ENCODE data around the gene ZNF70.
"Not testable (repeated sequence)": the region's sequence is repeated elsewhere in the genome, so short reads cannot be mapped to it uniquely, and the experiment has no call there.

The ZNF70 gene

DNA sequence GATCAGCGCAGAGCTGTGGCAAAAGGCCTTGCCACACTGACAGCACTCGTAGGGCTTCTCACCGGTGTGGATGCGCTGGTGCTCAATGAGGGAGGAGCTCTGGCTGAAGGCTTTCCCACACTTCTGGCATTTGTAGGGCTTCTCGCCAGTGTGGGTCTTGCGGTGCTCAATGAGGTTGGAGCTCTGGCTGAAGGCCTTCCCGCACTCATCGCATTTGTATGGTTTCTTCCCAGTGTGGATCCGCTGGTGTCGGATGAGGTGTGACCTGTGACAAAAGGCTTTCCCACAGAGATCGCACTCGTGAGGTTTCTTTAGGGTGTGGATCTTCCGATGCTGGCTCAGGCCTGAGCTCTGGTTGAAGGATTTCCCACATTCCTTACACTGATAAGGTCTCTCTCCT, 6.9 kb downstream of the ZNF70 start:
- Mint-ChIP-seq H3K4me1 (peaks cover 3% of the 10 kb centered on the region), H3K4me3 (no peak overlapping the region), H3K27me3 (no peaks in the 10 kb centered on the region), H3K9me3 (peaks cover 17% of the 10 kb centered on the region), H3K27ac (no peak overlapping the region), H3K36me3 (peaks cover 22% of the 10 kb centered on the region)
- no peak for DNase-seq
- CTCF ChIA-PET = no interaction called here

DNA sequence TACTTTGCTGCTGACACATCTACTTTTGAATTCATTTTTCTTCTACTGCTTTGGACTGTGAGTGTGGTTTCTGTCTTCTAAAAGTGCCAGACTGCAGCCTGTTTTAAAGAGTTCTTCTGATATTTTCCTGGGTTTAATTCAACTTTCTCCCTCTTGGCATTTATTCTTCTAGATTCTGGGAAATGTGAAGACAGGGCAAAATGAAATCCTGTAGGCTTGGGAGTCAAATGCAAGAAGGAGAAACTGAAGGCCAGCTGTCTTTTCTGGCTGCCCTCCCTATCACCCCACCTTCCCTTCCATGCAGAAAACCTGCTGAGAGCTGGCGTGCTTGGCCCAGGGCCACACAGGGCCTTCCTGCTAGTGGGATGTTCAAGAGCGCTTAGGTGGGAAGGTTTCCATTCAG, 7.6 kb downstream of the ZNF70 start:
- H3K27ac Mint-ChIP-seq = no peak overlapping the region
- H3K27me3 Mint-ChIP-seq = no peaks in the 10 kb centered on the region
- no peak overlapping the region for H3K4me3 Mint-ChIP-seq
- DNase-seq = no peak
- H3K4me1 Mint-ChIP-seq = peaks cover 3% of the 10 kb centered on the region
- CTCF ChIA-PET = no interaction called here
- peaks cover 22% of the 10 kb centered on the region for H3K36me3 Mint-ChIP-seq
- peaks cover 17% of the 10 kb centered on the region for H3K9me3 Mint-ChIP-seq

DNA sequence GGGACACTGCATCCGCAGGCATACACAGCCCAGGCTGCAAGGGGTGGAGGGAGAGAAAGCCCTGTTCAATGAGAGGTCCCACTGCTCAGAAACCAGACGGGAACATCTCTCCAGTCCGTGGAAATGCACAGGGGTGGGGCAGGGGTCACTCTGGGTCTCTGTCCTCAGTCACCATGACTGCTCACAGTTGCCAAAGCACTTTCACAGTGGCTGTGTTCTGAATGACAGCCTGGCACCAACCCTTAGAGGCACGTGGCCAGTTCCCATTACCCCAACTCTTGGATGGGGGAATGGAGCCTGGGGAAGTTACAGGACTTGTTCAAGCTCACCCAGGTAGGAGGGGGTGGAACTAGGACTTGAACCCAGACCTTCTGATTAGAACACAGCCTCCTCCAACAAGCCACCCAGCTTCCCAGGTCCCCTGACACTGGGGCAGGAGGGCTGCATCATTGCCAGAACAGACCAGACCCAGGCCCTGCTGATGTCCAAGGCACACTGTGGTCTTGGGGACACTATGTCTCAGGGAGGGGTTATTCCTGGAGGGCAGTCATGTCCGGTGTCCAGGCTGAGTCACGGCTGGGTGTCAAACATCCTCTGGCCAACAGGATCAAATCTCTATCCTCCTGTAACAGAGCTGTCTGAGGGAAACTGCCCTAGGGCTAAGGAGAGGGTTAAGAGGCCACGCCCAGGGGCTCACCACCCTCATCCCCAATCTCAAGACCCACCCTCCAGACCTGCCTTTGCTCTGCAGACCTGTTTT, 8.2 kb downstream of the ZNF70 start:
- DNase-seq = no peak
- CTCF ChIA-PET = no interaction called here
- Mint-ChIP-seq H3K27me3 (no peaks in the 10 kb centered on the region), H3K9me3 (peaks cover 17% of the 10 kb centered on the region), H3K27ac (no peak overlapping the region), H3K4me1 (peaks cover 3% of the 10 kb centered on the region), H3K4me3 (no peak overlapping the region), H3K36me3 (peaks cover 22% of the 10 kb centered on the region)

DNA sequence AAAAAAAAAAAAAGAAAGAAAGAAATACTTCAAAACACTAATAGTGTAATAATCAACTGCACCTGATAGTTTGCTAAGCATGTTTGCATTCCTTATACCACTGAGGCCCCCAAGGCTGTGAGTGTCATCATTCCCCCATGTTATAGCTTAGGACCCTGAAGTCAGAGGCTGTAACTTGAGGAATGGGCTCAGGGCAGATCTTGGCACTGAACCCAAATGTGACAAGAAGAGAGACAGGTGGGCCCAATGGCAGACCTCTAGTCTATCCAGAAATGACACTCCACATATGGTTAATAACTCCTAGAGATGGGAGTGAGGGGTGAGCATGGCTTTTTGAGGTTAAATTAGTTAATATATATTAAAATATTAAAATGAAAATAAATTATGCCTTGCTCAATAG, 13.2 kb downstream of the ZNF70 start:
- DNase-seq = no peak
- peaks cover 13% of the 10 kb centered on the region for H3K27me3 Mint-ChIP-seq
- no peaks in the 10 kb centered on the region for H3K4me1 Mint-ChIP-seq
- no peak overlapping the region for H3K27ac Mint-ChIP-seq
- peaks cover 2% of the 10 kb centered on the region for H3K36me3 Mint-ChIP-seq
- CTCF ChIA-PET = no interaction called here
- H3K9me3 Mint-ChIP-seq = no peaks in the 10 kb centered on the region
- no peak overlapping the region for H3K4me3 Mint-ChIP-seq

DNA sequence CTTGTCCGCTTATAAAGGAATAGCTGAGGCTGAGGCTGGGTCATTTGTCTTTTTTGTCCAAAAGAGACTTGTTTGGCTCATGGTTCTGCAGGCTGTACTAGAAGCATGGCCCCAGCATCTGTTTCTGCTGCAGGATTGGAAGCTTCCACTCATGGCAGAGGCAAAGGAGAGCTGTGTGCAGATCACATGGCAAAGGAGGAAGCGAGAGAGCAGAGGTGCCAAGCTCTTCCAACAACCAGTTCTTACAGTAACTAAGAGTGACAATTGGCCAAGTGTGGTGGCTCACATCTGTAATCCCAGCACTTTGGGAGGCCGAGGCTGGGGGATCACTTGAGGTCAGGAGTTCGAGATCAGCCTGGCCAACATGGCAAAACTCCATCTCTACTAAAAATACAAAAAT, 22.8 kb downstream of the ZNF70 start:
- not testable (repeated sequence) for H3K36me3 Mint-ChIP-seq, H3K27ac Mint-ChIP-seq, H3K4me1 Mint-ChIP-seq, H3K4me3 Mint-ChIP-seq, DNase-seq, H3K9me3 Mint-ChIP-seq
- CTCF ChIA-PET = interaction anchor here (0.6 kb wide), 1 partner anchor 10 kb away, joined by 3 read pairs; no protein-coding TSS in a partner anchor
- H3K27me3 Mint-ChIP-seq = peaks cover 33% of the 10 kb centered on the region

DNA sequence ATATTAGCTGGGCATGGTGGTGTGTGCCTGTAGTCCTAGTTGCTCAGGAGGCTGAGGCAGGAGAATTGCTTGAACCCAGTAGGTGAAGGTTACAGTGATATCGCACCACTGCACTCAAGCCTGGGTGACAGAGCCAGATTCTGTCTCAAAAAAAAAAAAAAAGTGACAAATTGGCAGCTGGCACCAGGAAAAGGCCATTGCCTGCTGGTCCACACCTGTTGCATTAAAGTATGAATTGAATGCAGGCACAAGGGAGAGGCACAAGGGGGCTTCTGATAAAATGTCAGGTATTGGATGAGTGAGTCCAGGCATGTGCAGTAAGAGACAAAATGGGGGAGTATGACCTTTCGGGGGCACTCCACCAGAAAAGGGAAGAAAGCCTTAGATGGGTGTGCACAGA, 28.2 kb downstream of the ZNF70 start:
- Mint-ChIP-seq H3K4me1 (peaks cover 3% of the 10 kb centered on the region), H3K9me3 (no peaks in the 10 kb centered on the region), H3K36me3 (no peaks in the 10 kb centered on the region), H3K27ac (no peak overlapping the region), H3K27me3 (peaks cover 22% of the 10 kb centered on the region), H3K4me3 (no peak overlapping the region)
- no peak for DNase-seq
- CTCF ChIA-PET = interaction anchor here (0.6 to 1.3 kb wide), 2 partner anchors 10 to 16 kb away, joined by 3 read pairs; no protein-coding TSS in a partner anchor

DNA sequence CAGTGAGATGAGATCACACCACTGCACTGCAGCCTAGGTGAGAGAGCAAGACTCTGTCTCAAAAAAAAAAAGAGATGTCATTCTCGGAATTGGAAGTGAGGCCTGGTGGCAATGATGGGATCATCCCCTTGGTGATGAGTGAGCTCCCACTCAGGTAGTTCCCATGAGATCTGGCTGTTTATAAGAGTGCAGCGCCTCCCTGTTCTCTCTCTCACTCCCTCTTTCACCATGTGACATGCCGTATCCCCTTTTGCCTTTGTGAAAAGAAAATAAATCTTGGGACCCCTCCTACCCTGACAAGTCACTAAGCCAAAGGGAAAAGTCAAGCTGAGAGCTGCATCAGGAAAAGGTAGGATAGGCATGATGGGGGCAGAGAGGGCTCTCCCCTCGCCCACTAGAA, 28.8 kb downstream of the ZNF70 start:
- CTCF ChIA-PET = interaction anchor here (0.6 to 1.3 kb wide), 3 partner anchors 10 to 27 kb away, joined by 3 read pairs; no protein-coding TSS in a partner anchor
- Mint-ChIP-seq H3K9me3 (no peaks in the 10 kb centered on the region), H3K27me3 (peaks cover 21% of the 10 kb centered on the region), H3K36me3 (no peaks in the 10 kb centered on the region), H3K4me3 (no peak overlapping the region), H3K4me1 (peaks cover 7% of the 10 kb centered on the region), H3K27ac (no peak overlapping the region)
- DNase-seq = no peak

DNA sequence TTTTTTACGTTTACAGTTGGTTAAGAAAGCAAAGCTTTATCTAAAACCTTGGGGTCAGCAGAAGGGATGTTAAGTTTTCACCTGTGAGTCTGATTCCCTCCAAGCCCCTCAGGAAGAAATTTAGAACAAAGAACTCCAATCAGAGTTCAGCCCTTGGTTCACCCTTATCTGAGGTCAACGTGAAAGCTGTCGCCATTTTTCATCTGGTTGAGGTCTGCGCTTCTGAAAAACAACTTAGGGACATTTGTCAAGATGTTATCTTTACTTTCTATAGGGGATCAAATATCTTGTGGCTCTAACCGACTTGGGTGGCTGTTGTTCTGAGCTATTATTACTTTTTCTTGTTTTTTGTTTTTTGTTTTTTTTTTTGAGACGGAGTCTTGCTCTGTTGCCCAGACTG, 30.1 kb downstream of the ZNF70 start:
- H3K4me3 Mint-ChIP-seq = no peak overlapping the region
- CTCF ChIA-PET = interaction anchor here (0.9 kb wide), 1 partner anchor 48 kb away, joined by 3 read pairs; no protein-coding TSS in a partner anchor

DNA sequence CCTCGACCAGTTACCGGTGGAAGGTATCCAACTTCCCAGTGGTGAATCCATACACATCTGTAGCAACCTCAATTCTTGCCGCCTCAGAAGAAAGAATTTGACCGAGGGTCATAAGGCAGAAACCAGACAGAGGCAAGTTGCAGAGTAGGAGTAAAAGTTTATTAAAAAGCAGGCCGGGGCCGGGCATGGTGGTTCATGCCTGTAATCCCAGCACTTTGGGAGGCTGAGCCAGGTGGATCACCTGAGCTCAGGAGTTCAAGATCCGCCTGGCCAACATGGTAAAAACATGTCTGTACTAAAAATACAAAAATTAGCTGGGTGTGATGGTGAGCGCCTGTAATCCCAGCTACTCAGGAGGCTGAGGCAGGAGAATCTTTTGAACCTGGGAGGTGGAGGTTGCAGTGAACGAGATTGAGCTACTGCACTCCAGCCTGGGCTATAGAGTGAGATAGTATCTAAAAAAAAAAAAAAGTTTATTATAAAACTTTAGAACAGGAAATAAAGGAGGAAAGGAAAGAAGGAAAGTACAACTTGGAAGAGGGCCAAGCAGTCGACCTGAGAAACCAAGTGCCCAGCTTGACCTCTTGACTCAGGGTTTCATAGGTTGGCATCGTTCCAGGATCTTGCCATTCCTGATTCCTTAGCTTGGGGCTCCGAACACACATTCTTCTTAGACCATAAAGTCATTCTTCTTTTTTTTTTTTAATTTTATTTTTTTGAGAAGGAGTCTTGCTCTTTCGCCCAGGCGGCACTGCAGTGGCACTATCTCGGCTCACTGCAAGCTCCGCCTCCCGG, 32.3 kb downstream of the ZNF70 start:
- H3K9me3 Mint-ChIP-seq = no peaks in the 10 kb centered on the region
- peaks cover 23% of the 10 kb centered on the region for H3K4me1 Mint-ChIP-seq
- H3K4me3 Mint-ChIP-seq = peak overlapping the region; percentile 32
- H3K27me3 Mint-ChIP-seq = peaks cover 11% of the 10 kb centered on the region
- CTCF ChIA-PET = interaction anchor here (0.7 kb wide), 1 partner anchor 18 kb away, joined by 3 read pairs; no protein-coding TSS in a partner anchor
- peaks cover 15% of the 10 kb centered on the region for H3K36me3 Mint-ChIP-seq
- no peak for DNase-seq
- peak overlapping the region; percentile 46 for H3K27ac Mint-ChIP-seq

More for the DNA sequence above, 30.1 kb downstream of the ZNF70 start:
- H3K4me1 Mint-ChIP-seq = peaks cover 13% of the 10 kb centered on the region
- no peaks in the 10 kb centered on the region for H3K9me3 Mint-ChIP-seq
- no peak for DNase-seq
- H3K36me3 Mint-ChIP-seq = peaks cover 2% of the 10 kb centered on the region
- H3K27ac Mint-ChIP-seq = no peak overlapping the region
- H3K27me3 Mint-ChIP-seq = peaks cover 22% of the 10 kb centered on the region

DNA sequence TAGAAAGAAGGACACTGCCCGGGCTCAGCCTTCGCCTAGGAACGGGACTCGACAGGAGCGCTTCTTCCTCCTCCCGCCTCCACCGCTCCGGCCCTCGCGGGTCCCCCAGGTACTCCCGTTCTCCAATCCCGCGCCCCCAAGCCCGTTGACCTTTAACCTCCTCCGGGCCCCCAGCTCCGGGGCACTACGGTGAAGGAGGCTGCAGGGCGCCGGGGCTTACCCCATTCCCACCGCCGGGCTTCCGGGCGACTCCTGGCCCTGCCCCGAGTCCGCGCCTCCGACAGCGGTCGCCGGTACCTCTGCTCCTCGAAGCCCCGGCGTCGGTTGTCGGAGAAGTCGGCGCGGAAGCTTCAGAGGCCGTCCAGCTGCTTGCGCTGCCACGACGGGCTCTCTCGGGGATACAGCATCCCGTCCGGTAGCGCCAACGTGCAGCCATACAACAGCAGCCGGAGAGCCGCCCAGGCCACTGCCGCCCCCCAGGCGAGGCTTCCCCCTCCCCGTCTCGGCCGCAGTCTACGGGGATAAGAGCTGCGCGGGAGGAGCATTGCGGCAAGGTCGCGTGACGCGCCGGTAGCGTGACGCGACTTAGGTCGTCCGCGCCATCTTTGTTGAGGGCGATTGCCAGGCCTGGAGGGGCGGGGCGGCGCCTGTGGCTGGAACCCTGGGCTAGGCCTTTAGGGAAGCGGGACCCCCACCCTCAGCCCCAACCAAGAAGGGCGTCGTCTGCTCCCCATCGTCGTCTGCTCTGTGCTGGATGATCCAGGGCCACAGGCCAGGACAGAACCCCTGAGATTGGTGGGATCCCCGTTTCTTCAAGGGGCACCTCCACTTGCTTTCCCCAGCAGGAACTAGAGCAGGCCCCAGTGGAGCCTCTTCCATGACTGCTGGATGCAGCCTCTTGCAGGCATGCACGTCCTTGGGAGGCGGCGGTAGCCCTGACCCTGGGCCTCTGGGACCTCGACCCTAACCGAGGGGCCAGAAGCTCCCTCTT, 33.8 kb downstream of the ZNF70 start:
- no peaks in the 10 kb centered on the region for H3K9me3 Mint-ChIP-seq
- peak overlapping the region; percentile 75 for H3K4me3 Mint-ChIP-seq
- DNase-seq = peak; percentile 90
- H3K27me3 Mint-ChIP-seq = peaks cover 6% of the 10 kb centered on the region
- H3K36me3 Mint-ChIP-seq = peaks cover 20% of the 10 kb centered on the region
- peak overlapping the region; percentile 86 for H3K27ac Mint-ChIP-seq
- peaks cover 23% of the 10 kb centered on the region for H3K4me1 Mint-ChIP-seq
- CTCF ChIA-PET = interaction anchor here (0.7 to 1.0 kb wide), 2 partner anchors 11 to 49 kb away, joined by 3 read pairs; no protein-coding TSS in a partner anchor

DNA sequence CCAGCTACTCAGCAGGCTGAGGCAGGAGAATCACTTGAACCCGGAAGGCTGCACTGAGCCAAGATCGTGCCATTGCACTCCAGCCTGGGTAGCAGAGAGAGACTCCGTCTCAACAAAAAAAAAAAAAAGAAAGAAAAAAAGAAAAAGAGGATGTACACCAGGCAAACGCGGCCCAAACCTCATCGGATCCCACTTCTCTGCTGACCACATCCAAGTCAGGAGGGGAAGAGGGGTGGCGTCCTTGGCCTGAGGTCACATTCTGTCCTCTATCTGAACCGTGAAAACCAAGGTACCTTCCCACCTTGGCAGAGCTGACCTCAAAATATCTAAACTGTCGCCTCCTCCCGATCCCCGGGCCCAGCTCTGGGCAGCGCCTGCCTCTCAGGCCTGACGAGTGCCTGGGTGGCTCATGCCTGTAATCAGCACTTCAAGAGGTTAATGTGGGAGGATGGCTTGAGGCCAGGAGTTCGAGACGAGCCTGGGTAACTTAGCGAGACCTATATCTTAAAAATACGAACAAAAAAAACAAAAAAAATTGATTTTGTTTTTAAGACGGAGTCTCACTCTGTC, 35.0 kb downstream of the ZNF70 start:
- Mint-ChIP-seq H3K4me3 (peak overlapping the region; percentile 75), H3K4me1 (peaks cover 27% of the 10 kb centered on the region), H3K9me3 (no peaks in the 10 kb centered on the region), H3K27ac (peak overlapping the region; percentile 86), H3K27me3 (peaks cover 3% of the 10 kb centered on the region), H3K36me3 (peaks cover 27% of the 10 kb centered on the region)
- no peak for DNase-seq
- CTCF ChIA-PET = no interaction called here

DNA sequence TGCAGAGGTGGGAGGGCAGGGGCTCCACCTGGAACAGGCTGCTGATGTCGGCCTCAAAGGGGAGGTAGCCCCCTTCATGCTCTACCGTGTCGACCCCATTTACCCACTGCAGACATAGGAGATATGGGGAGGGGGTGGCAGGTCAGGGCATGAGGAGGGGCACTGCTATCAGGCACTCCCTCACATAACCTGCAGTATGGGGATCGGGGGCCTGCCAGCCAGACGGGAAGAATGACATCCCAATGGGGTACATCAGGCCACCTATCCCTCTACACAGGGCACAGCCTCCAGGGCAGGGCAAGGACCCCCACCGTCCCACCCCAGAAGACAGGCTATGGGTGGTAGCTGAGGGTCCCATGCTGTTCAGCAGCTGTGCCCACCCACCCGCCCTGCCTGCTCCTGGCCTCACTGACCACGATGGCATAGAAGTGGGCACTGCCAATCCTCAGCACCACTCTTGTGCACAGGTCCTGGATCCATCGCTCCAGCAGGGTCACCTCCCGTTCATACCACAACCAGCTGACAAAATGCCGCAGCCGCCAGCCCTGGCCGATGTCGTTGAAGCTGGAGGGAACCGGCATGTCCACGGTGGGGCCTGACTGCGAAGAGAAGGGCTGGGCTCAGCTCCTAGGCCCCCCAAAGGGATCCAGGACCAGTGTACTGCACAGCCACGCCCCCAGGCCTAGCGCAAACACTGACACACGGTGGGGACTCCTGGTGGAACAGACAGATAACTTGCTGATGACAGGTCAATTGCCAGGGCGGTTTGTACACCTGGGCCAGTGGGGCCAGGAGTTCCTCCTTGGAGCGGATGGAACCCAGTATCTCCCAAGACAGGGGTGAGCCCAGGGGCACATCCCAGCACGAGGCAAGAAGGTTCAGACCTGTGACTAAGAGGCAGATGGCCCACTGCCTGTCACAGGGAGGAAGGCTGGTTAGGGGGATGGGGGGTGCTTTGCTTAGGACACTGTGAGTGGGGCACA, 36.0 kb downstream of the ZNF70 start:
- Mint-ChIP-seq H3K9me3 (no peaks in the 10 kb centered on the region), H3K27me3 (peaks cover 3% of the 10 kb centered on the region), H3K36me3 (peaks cover 36% of the 10 kb centered on the region), H3K4me1 (peaks cover 32% of the 10 kb centered on the region), H3K4me3 (peak overlapping the region; percentile 75), H3K27ac (peak overlapping the region; percentile 3)
- CTCF ChIA-PET = interaction anchor here (2.1 kb wide), 1 partner anchor 87 kb away, joined by 7 read pairs; no protein-coding TSS in a partner anchor
- DNase-seq = no peak

Data from activated naive CD4-positive, alpha-beta T cell treated with anti-CD3 and anti-CD28 coated beads, Interleukin-2, amount 10 ng/mL, durations not matched to agents 7 days and 5 days (primary cell).